ENCODE data around the gene ZNF613.

ZNF613 gene

GRCh38 chr19:51915324-51915867 lies 11.9 kb upstream of the ZNF613 start:
- H3K27me3 ChIP-seq (replicated peaks; ENCODE audit: control insufficient read depth, insufficient read depth, low read length) = no peaks in the 10 kb centered on the region
- H3K4me3 ChIP-seq (replicated peaks; ENCODE audit: low read depth, low read length) = no peak overlapping the region
- no peak for DNase-seq (ENCODE audit: extremely low read depth, insufficient read length)
- no peak for TF ChIP-seq CTCF (IDR thresholded peaks at IDR 0.05; ENCODE audit: insufficient read depth, low read length, poor library complexity, severe bottlenecking)
- no peaks in the 10 kb centered on the region for H3K36me3 ChIP-seq (ENCODE audit: control insufficient read depth, insufficient read depth, low read length)

GRCh38 chr19:51916167-51916566 lies 11.1 kb upstream of the ZNF613 start:
- Histone ChIP-seq H3K36me3 (ENCODE audit: control insufficient read depth, insufficient read depth, low read length) (no peaks in the 10 kb centered on the region), H3K27me3 (replicated peaks; ENCODE audit: control insufficient read depth, insufficient read depth, low read length) (no peaks in the 10 kb centered on the region), H3K4me3 (replicated peaks; ENCODE audit: low read depth, low read length) (no peak overlapping the region)
- no peak for DNase-seq (ENCODE audit: extremely low read depth, insufficient read length)
- TF ChIP-seq CTCF (IDR thresholded peaks at IDR 0.05; ENCODE audit: insufficient read depth, low read length, poor library complexity, severe bottlenecking) = no peak

- TF ChIP-seq CTCF (IDR thresholded peaks at IDR 0.05; ENCODE audit: insufficient read depth, low read length, poor library complexity, severe bottlenecking) = no peak
- no peak overlapping the region for H3K4me3 ChIP-seq (replicated peaks; ENCODE audit: low read depth, low read length)
- H3K36me3 ChIP-seq (ENCODE audit: control insufficient read depth, insufficient read depth, low read length) = no peaks in the 10 kb centered on the region
- DNase-seq (ENCODE audit: extremely low read depth, insufficient read length) = no peak
- no peaks in the 10 kb centered on the region for H3K27me3 ChIP-seq (replicated peaks; ENCODE audit: control insufficient read depth, insufficient read depth, low read length)
Observed at GRCh38 chr19:51919606-51920005, 7.7 kb upstream of the ZNF613 start.

GRCh38 chr19:51921949-51922348 lies 5.3 kb upstream of the ZNF613 start:
- TF ChIP-seq CTCF (IDR thresholded peaks at IDR 0.05; ENCODE audit: insufficient read depth, low read length, poor library complexity, severe bottlenecking) = no peak
- H3K36me3 ChIP-seq (ENCODE audit: control insufficient read depth, insufficient read depth, low read length) = no peaks in the 10 kb centered on the region
- H3K27me3 ChIP-seq (replicated peaks; ENCODE audit: control insufficient read depth, insufficient read depth, low read length) = no peaks in the 10 kb centered on the region
- no peak overlapping the region for H3K4me3 ChIP-seq (replicated peaks; ENCODE audit: low read depth, low read length)
- DNase-seq (ENCODE audit: extremely low read depth, insufficient read length) = no peak

- no peak for TF ChIP-seq CTCF (IDR thresholded peaks at IDR 0.05; ENCODE audit: insufficient read depth, low read length, poor library complexity, severe bottlenecking)
- H3K4me3 ChIP-seq (replicated peaks; ENCODE audit: low read depth, low read length) = peak overlapping the region; percentile 88
- DNase-seq (ENCODE audit: extremely low read depth, insufficient read length) = no peak
Observed at GRCh38 chr19:51926426-51926783, 867 bp upstream of the ZNF613 start.

GRCh38 chr19:51927859-51928258 lies 587 bp downstream of the ZNF613 start:
- no peaks in the 10 kb centered on the region for H3K27me3 ChIP-seq (replicated peaks; ENCODE audit: control insufficient read depth, insufficient read depth, low read length)
- DNase-seq (ENCODE audit: extremely low read depth, insufficient read length) = no peak
- no peak for TF ChIP-seq CTCF (IDR thresholded peaks at IDR 0.05; ENCODE audit: insufficient read depth, low read length, poor library complexity, severe bottlenecking)
- no peaks in the 10 kb centered on the region; the same call in 1 of the 2 replicates for H3K36me3 ChIP-seq (ENCODE audit: control insufficient read depth, insufficient read depth, low read length)
- H3K4me3 ChIP-seq (replicated peaks; ENCODE audit: low read depth, low read length) = peak overlapping the region; percentile 88

More at GRCh38 chr19:51926426-51926783, 867 bp upstream of the ZNF613 start:
- no peaks in the 10 kb centered on the region for H3K36me3 ChIP-seq (ENCODE audit: control insufficient read depth, insufficient read depth, low read length)
- H3K27me3 ChIP-seq (replicated peaks; ENCODE audit: control insufficient read depth, insufficient read depth, low read length) = no peaks in the 10 kb centered on the region

All from GM06990 (cell line).